ENCODE data around the gene PFDN4.
A peak's percentile ranks its signal among the peaks of the same experiment; 100 is the strongest.

Gene PFDN4

GRCh38 chr20:54161008-54161820 lies 46.7 kb upstream of the PFDN4 start:
- H3K4me1 ChIP-seq (ENCODE audit: control insufficient read depth, insufficient read depth, low read length), result no peaks in the 10 kb centered on the region
- ChIA-PET CTCF (interaction anchor here (0.7 to 1.2 kb wide), 3 partner anchors 10 to 58 kb away, joined by 3 to 4 read pairs (median 3); no protein-coding TSS in a partner anchor), POLR2A (no interaction called here)
- peak; percentile 85 for TF ChIP-seq ZNF623 (tag by site-specific recombination; IDR thresholded peaks at IDR 0.05)
- TF ChIP-seq ZBTB7A (tag by site-specific recombination; IDR thresholded peaks at IDR 0.05; ENCODE audit: low read depth), result no peak
- no peak for TF ChIP-seq ZNF416 (tag by site-specific recombination; IDR thresholded peaks at IDR 0.05)
- no peak for TF ChIP-seq ZNF701 (tag by site-specific recombination; IDR thresholded peaks at IDR 0.05)
- no peak for TF ChIP-seq ZNF280C (tag by site-specific recombination; IDR thresholded peaks at IDR 0.05)
- no peaks in the 10 kb centered on the region for H3K9me3 ChIP-seq (ENCODE audit: control insufficient read depth, insufficient read depth, low read depth, low read length)
- H3K4me3 ChIP-seq (ENCODE audit: low read depth, low read length), result no peak overlapping the region
- no peak overlapping the region for H3K27ac ChIP-seq (ENCODE audit: extremely low read depth, low read depth, low read length)
- no peaks in the 10 kb centered on the region for H3K36me3 ChIP-seq (ENCODE audit: control insufficient read depth in 2 of 2, insufficient read depth in 1 of 2, low read length in 2 of 2)

DNA sequence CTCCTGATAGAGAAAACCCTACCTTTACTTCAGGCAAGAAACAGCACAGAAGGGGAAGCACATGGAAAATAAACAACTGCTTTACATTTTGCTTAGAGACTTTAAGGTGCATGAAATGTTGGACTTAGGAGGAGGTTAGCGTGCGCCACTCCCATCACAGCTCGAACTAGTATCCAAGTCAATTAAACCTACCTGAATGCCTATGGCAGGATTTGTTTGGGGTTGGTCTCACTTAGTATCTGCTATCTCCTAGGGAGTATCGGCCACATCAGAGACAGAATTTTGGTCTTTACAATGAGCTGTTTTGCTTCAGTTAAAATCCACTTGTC lies 46.1 kb upstream of the PFDN4 start:
- no peak for TF ChIP-seq ZNF777 (tag by site-specific recombination; IDR thresholded peaks at IDR 0.05; ENCODE audit: borderline replicate concordance)
- no peak for TF ChIP-seq ZNF202 (tag by site-specific recombination; IDR thresholded peaks at IDR 0.05; ENCODE audit: borderline replicate concordance)
- TF ChIP-seq ZNF266 (tag by site-specific recombination; IDR thresholded peaks at IDR 0.05; ENCODE audit: low read depth), result no peak
- no peak for TF ChIP-seq ZSCAN16 (tag by site-specific recombination; IDR thresholded peaks at IDR 0.05)
- no peak for TF ChIP-seq ZBTB7A (tag by site-specific recombination; IDR thresholded peaks at IDR 0.05; ENCODE audit: low read depth)
- no peak for TF ChIP-seq ZFHX2 (tag by site-specific recombination; conservative IDR thresholded peaks at IDR 0.05)
- TF ChIP-seq ZNF830 (tag by site-specific recombination; IDR thresholded peaks at IDR 0.05; ENCODE audit: low read depth), result no peak
- TF ChIP-seq, protein P1, sequence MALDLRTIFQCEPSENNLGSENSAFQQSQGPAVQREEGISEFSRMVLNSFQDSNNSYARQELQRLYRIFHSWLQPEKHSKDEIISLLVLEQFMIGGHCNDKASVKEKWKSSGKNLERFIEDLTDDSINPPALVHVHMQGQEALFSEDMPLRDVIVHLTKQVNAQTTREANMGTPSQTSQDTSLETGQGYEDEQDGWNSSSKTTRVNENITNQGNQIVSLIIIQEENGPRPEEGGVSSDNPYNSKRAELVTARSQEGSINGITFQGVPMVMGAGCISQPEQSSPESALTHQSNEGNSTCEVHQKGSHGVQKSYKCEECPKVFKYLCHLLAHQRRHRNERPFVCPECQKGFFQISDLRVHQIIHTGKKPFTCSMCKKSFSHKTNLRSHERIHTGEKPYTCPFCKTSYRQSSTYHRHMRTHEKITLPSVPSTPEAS (tag by site-specific recombination; IDR thresholded peaks at IDR 0.05), result no peak
- no peak for TF ChIP-seq ZNF548 (tag by site-specific recombination; IDR thresholded peaks at IDR 0.05)
- no peak for TF ChIP-seq ZNF404 (tag by site-specific recombination; IDR thresholded peaks at IDR 0.05)
- no peak for TF ChIP-seq ZBTB17 (tag by site-specific recombination; IDR thresholded peaks at IDR 0.05)
- TF ChIP-seq ZNF292 (tag by site-specific recombination; IDR thresholded peaks at IDR 0.05; ENCODE audit: borderline replicate concordance, low read depth), result no peak
- TF ChIP-seq ZSCAN30 (tag by site-specific recombination; IDR thresholded peaks at IDR 0.05), result no peak
- no peak for TF ChIP-seq ZNF274 (IDR thresholded peaks at IDR 0.05; ENCODE audit: low read length)
- TF ChIP-seq ZNF274 (tag by site-specific recombination; IDR thresholded peaks at IDR 0.05; ENCODE audit: borderline replicate concordance), result no peak
- TF ChIP-seq HOXD13 (CRISPR knock-in tag; IDR thresholded peaks at IDR 0.05; ENCODE audit: borderline replicate concordance), result no peak
- no peak for TF ChIP-seq ZNF670 (tag by site-specific recombination; IDR thresholded peaks at IDR 0.05; ENCODE audit: low read depth)
- no peak for TF ChIP-seq MZF1 (tag by site-specific recombination; IDR thresholded peaks at IDR 0.05; ENCODE audit: borderline replicate concordance)
- no peaks in the 10 kb centered on the region for H3K4me1 ChIP-seq (ENCODE audit: control insufficient read depth, insufficient read depth, low read length)
- H3K27ac ChIP-seq (ENCODE audit: extremely low read depth, low read depth, low read length), result no peak overlapping the region
- ChIA-PET CTCF (no interaction called here), POLR2A (no interaction called here)
- H3K36me3 ChIP-seq (ENCODE audit: control insufficient read depth in 2 of 2, insufficient read depth in 1 of 2, low read length in 2 of 2), result no peaks in the 10 kb centered on the region
- H3K4me3 ChIP-seq (ENCODE audit: low read depth, low read length), result no peak overlapping the region
- no peaks in the 10 kb centered on the region for H3K9me3 ChIP-seq (ENCODE audit: control insufficient read depth, insufficient read depth, low read depth, low read length)

All from HEK293 (cell line).